Activated CD4-positive, CD25-positive, alpha-beta regulatory T cell treated with anti-CD3 and anti-CD28 coated beads, Interleukin-2, amount 50 U/mL, for 72 hours (primary cell): ENCODE results near the gene PCDH9.
"Not testable (repeated sequence)": the region's sequence is repeated elsewhere in the genome, so short reads cannot be mapped to it uniquely, and the experiment has no call there.

Experiments
- DNase-seq: peaks from one replicate; pipeline ENCODE4 v3.0.0; 2021

PCDH9 gene

DNA sequence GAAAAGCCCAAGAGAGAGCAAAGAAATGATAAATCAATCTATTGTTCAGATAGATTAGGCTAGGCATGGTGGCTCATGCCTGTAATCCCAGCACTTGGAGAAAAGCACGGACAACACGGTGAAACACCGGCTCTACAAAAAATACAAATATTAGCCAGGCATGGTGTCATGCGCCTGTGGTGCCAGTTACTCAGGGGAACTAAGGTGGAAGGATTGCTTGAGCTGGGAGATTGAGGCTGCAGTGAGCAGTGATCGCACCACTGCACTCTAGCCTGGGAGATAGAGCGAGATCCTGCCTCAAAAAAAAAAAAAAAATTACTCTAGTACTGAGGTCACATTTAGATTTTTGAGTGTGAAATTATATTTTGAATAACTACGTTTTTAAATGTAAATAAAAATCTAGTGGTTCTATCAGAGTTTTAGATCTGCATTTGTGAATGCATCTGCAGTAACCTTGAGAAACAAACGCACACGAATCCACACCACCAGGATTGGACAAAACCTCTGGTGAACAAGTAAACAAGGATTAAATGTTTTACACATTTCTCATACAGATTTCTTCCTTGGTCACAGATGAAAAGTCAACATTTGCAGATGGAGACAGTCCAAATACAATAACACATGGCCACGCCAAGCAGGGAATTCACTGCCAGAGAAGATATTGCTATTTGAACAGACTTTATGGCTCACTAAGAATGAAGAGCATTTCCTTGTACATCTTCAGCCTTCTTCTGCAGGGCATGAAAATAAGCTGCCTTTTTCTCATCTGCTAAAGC lies 917.6 kb downstream of the PCDH9 start:
- DNase-seq = no peak

GRCh38 chr13:66305961-66306617 lies 924.0 kb downstream of the PCDH9 start:
- no peak for DNase-seq

- DNase-seq = no peak
Measured at GRCh38 chr13:66301482-66301881, 928.7 kb downstream of the PCDH9 start.

DNA sequence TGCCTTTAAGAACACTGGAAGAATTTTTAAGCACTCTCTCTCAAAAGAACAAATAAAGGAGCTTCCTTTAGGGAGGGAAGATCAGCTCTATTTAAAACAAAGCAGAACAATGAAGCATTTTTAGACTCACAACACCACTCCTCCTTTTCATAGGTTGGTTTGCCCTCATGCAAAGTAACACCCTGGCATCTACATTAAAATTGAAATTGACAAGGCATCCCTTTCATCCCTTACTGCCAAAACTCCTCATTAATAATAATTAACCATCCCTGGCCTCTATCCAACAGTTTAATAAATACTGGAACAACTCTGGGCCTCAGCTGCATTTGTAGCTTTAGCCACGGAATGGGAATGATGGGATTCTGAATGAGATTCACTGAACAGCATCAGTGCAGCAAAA lies 929.1 kb downstream of the PCDH9 start:
- no peak for DNase-seq

- DNase-seq = no peak
Measured at GRCh38 chr13:66296875-66297274, 933.3 kb downstream of the PCDH9 start.

DNA sequence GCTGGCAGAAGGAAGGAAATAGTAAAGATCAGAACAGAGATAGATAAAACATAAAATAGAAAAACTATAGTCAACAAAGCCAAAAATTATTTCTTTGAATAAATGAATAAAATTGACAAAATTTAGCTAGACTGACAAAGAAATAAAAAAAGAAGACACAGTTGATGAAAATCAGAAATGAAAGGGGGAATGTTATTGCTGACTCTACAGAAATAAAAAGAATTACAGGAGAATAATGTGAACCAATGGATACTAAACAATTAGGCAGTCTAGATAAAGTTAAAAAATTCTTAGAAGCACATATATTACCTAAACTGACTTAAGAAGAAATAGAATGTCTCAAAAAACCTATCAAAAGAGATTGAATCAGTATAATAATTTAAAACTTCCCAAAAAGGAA lies 933.8 kb downstream of the PCDH9 start:
- no peak for DNase-seq

GRCh38 chr13:66286806-66287205 lies 943.3 kb downstream of the PCDH9 start:
- not testable (repeated sequence) for DNase-seq

DNA sequence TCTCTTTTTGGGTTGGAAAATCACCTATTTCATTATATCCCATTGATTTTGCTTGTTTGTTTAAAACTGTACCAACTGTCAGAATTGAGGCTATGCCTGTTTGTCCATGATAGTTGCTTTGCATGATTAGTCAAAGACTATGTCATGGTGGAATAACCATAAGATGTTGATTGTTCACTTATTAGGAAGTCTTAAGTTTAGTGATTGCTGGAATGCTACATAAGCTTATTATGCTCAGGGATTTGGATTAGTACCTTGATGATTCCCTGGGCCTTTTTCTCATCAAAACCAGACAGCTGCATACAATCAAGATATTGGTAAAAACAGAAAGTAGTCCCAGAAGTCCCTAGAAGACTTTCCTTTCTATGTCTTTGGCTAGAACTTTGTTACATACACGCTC lies 954.7 kb downstream of the PCDH9 start:
- DNase-seq = no peak

DNA sequence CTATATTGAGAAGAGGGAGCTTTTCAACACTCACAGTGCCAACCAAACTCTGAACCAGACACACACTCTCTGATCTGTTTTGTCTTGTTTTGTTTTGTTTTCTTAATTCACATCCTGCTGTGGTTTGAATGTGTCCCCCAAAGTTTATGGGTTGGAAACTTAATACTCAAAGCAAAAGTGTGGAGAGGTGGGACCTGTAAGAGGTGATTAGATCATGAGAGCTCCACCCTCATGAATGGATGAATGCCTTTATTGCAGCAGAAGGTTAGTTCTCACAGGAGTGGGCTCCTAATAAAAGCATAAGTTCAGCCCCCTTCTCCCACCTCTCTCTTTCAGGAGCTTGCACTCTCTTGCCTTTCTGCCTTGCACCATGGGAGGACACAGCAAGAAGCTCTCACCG lies 957.1 kb downstream of the PCDH9 start:
- no peak for DNase-seq

GRCh38 chr13:66266761-66267160 lies 963.4 kb downstream of the PCDH9 start:
- DNase-seq = no peak

DNA sequence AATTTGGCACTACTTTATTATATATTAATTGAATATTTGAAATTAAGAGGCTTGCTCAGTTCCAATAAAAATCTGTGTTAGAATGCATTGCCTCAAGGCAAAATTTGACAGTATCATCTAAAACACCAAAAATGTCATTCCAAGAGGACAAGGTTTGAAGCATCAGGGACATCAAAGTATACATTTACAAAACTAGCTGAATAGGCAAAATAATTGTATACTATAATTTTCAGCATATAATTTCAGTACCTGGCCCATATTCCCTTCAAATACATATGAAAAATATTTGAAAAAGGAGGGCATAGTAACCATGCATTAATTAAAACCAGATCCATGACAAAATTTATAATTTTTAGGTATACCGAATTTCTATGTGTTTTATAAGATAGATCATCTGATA lies 963.8 kb downstream of the PCDH9 start:
- DNase-seq = no peak

GRCh38 chr13:66265371-66265770 lies 964.8 kb downstream of the PCDH9 start:
- no peak for DNase-seq

GRCh38 chr13:66264971-66265370 lies 965.2 kb downstream of the PCDH9 start:
- no peak for DNase-seq

- no peak for DNase-seq
Measured at GRCh38 chr13:66262330-66262729, 967.8 kb downstream of the PCDH9 start.

GRCh38 chr13:66259426-66259825 lies 970.7 kb downstream of the PCDH9 start:
- not testable (repeated sequence) for DNase-seq
